HEK293 (cell line): ENCODE measurements around the gene VPS11.

Experiments
- ZBTB7A ChIP-seq: fragments of 450-650 bp; formaldehyde crosslinking; IDR thresholded peaks from 2 replicates; pipeline ENCODE4 v1.5.1; 2016; ENCODE audit warnings: low read depth, missing biosample characterization, missing genetic modification characterization
- ZNF239 ChIP-seq: fragments of 450-650 bp; formaldehyde crosslinking; IDR thresholded peaks from 2 replicates; pipeline ENCODE4 v1.5.1; 2016; ENCODE audit warnings: missing biosample characterization, missing genetic modification characterization

DNA sequence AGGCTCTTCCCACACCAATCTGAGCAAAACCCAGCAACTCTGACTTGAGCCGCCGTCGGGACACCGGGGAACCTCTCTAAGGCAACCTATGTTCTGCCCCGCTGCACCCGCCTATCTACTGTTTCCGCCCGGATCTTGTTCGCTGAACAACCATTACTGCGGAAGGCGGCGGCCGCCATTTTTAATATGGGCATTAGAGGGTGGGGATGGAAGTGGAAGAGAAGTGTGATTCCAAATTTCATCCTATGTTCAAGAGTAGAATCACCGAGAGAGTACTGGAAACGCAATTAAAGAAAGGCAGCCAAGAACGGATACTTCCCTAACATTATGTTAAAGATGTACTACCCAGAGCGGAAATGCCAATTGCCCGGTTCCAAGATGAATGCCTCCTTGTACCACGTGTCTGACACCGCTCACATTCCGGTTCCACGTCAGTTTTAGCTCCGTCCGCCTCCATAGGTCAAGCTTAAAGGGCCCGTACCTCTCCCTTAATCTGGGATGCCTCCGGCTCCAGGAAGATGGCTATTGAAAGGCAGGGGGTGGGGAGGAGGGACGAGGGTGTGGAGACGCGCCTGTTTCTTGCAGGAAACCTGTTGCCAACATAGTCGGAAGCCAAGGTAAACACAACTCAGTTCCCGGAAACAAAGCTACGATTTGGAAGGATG lies 34.3 kb downstream of the VPS11 start, which contains the start of gene DPAGT1:
- TF ChIP-seq ZNF239 (tag by site-specific recombination), result no peak
- no peak for TF ChIP-seq ZBTB7A (tag by site-specific recombination)
